GM23338 (cell line): Measurements from ENCODE around the gene BARX2. TPM values are rescaled to one million over a fixed set of nuclear protein-coding genes. Genes with fewer than 3 reads are reported as not detected.

Source experiments
- ATAC-seq: fragments of 200-7000 bp; cut with Tn5 transposase; 3 replicates; pipeline ENCODE4 v1.9.1; 2020
- DNase-seq: peaks from one replicate; pipeline ENCODE4 v3.0.0-alpha.2; 2015; ENCODE audit warnings: low spot score
- H2AFZ ChIP-seq: fragments of 200-600 bp; sonication (generic); 2 replicates; pipeline ENCODE4 v1.8.0; 2016; ENCODE audit warnings: antibody characterized with exemption, mild to moderate bottlenecking, moderate library complexity
- H3F3A ChIP-seq: fragments of 200-600 bp; sonication (generic); replicated peaks from 2 replicates; pipeline ENCODE4 v1.8.0; 2017; ENCODE audit warnings: antibody characterized with exemption, mixed run types, low read depth
- H3K27ac ChIP-seq: fragments of 200-600 bp; sonication (generic); 2 replicates; pipeline ENCODE4 v1.6.1; 2016; ENCODE audit warnings: low read depth
- H3K27me3 ChIP-seq: fragments of 200-600 bp; sonication (generic); 2 replicates; pipeline ENCODE4 v1.8.0; 2016; ENCODE audit warnings: mild to moderate bottlenecking, mixed run types, moderate library complexity; ENCODE audit not compliant: insufficient read depth
- H3K36me3 ChIP-seq: fragments of 200-600 bp; sonication (generic); 2 replicates; pipeline ENCODE4 v1.8.0; 2016; ENCODE audit warnings: mild to moderate bottlenecking; ENCODE audit not compliant: insufficient read depth
- H3K4me1 ChIP-seq: fragments of 200-600 bp; sonication (generic); 2 replicates; pipeline ENCODE4 v1.8.0; 2016; ENCODE audit warnings: mild to moderate bottlenecking, moderate library complexity; ENCODE audit not compliant: insufficient read depth
- H3K4me2 ChIP-seq: fragments of 200-600 bp; sonication (generic); 2 replicates; pipeline ENCODE4 v1.7.1; 2017; ENCODE audit warnings: mixed run types
- H3K4me3 ChIP-seq: fragments of 200-600 bp; sonication (generic); 2 replicates; pipeline ENCODE4 v1.6.1; 2016; ENCODE audit warnings: mixed run types
- H3K79me2 ChIP-seq: fragments of 200-600 bp; sonication (generic); replicated peaks from 2 replicates; pipeline ENCODE4 v1.8.0; 2017; ENCODE audit warnings: mild to moderate bottlenecking; ENCODE audit not compliant: insufficient read depth
- H3K9me2 ChIP-seq: fragments of 200-600 bp; sonication (generic); 2 replicates; pipeline ENCODE4 v1.8.0; 2017; ENCODE audit not compliant: insufficient read depth
- H4K20me1 ChIP-seq: fragments of 200-600 bp; sonication (generic); replicated peaks from 2 replicates; pipeline ENCODE4 v1.8.0; 2017; ENCODE audit warnings: mild to moderate bottlenecking; ENCODE audit not compliant: insufficient read depth
- H3K27ac Mint-ChIP-seq: 2 replicates; pipeline ENCODE4 v1.8.0; 2020; ENCODE audit warnings: inconsistent platforms, mild to moderate bottlenecking, moderate library complexity, mixed read lengths
- H3K27me3 Mint-ChIP-seq: 3 replicates; pipeline ENCODE4 v1.8.0; 2022; ENCODE audit warnings: low read depth, mild to moderate bottlenecking, moderate library complexity, mixed read lengths, inconsistent platforms; ENCODE audit not compliant: insufficient read depth, poor library complexity
- H3K36me3 Mint-ChIP-seq: 3 replicates; pipeline ENCODE4 v1.8.0; 2021; ENCODE audit warnings: low read depth, mild to moderate bottlenecking, inconsistent platforms, moderate library complexity, mixed read lengths
- H3K4me1 Mint-ChIP-seq: 3 replicates; pipeline ENCODE4 v1.8.0; 2020; ENCODE audit warnings: mild to moderate bottlenecking, inconsistent platforms, mixed read lengths
- H3K4me3 Mint-ChIP-seq: 3 replicates; pipeline ENCODE4 v1.8.0; 2021; ENCODE audit warnings: moderate library complexity, mild to moderate bottlenecking, inconsistent platforms, mixed read lengths
- H3K9me3 Mint-ChIP-seq: 3 replicates; pipeline ENCODE4 v1.8.0; 2020; ENCODE audit warnings: moderate library complexity, mild to moderate bottlenecking, inconsistent platforms, mixed read lengths
- CREB1 ChIP-seq: fragments of 250-450 bp; sonication (Bioruptor Pico); IDR thresholded peaks from 2 replicates; pipeline ENCODE4 v1.5.0; 2020; ENCODE audit warnings: low read depth, mild to moderate bottlenecking, moderate library complexity
- CTCF ChIP-seq, 2 experiments: fragments of 200-600 bp in 1 of 2; sonication (generic) in 1 of 2; conservative IDR thresholded peaks; 2 replicates each; pipeline versions ENCODE4 v1.5.1 to v1.6.1; 2016 to 2017; ENCODE audit warnings: antibody characterized with exemption in 2 of 2, low read depth in 2 of 2, mild to moderate bottlenecking in 2 of 2, moderate library complexity in 1 of 2
- EZH2 ChIP-seq: fragments of 200-600 bp; sonication (generic); IDR thresholded peaks from one replicate; pipeline ENCODE4 v1.8.0; 2017; ENCODE audit warnings: antibody characterized with exemption, mild to moderate bottlenecking, low read depth; ENCODE audit not compliant: unreplicated experiment
- EZH2phosphoT487 ChIP-seq: fragments of 200-600 bp; sonication (generic); IDR thresholded peaks from one replicate; pipeline ENCODE4 v1.8.1; 2018; ENCODE audit warnings: antibody characterized with exemption; ENCODE audit not compliant: unreplicated experiment
- JUNB ChIP-seq: IDR thresholded peaks from one replicate; pipeline ENCODE4 v1.6.1; 2016; ENCODE audit warnings: antibody characterized with exemption; ENCODE audit not compliant: unreplicated experiment
- POLR2AphosphoS5 ChIP-seq: IDR thresholded peaks from 2 replicates; pipeline ENCODE4 v1.6.1; 2016; ENCODE audit warnings: antibody characterized with exemption, low read depth
- REST ChIP-seq: IDR thresholded peaks from one replicate; pipeline ENCODE4 v1.6.1; 2018; ENCODE audit warnings: antibody characterized with exemption; ENCODE audit not compliant: unreplicated experiment
- STAT1 ChIP-seq: IDR thresholded peaks from one replicate; pipeline ENCODE4 v1.6.1; 2016; ENCODE audit warnings: antibody characterized with exemption; ENCODE audit not compliant: unreplicated experiment
- ZNF114 ChIP-seq: fragments of 250-450 bp; sonication (Bioruptor Pico); IDR thresholded peaks from 2 replicates; pipeline ENCODE4 v1.5.0; 2020; ENCODE audit warnings: mild to moderate bottlenecking, moderate library complexity
- ZNF331 ChIP-seq: fragments of 250-450 bp; sonication (Bioruptor Pico); IDR thresholded peaks from 2 replicates; pipeline ENCODE4 v1.5.0; 2020; ENCODE audit warnings: low read depth, mild to moderate bottlenecking, moderate library complexity
- ZNF462 ChIP-seq: fragments of 250-450 bp; sonication (Bioruptor Pico); IDR thresholded peaks from 2 replicates; pipeline ENCODE4 v1.5.0; 2020; ENCODE audit warnings: mild to moderate bottlenecking, moderate library complexity
- polyA plus RNA-seq: library from polyadenylated mRNA; unstranded; fragments of >200 nt; fragmentation: Nextera tagmentation; extraction: Ambion mirVana; gene quantifications from 2 replicates; pipeline ENCODE4 v1.2.1, GENCODE V29; 2016
- total RNA-seq: library from RNA; depleted of rRNA; stranded (reverse); fragments of >200 nt; shearing (Covaris generic); gene quantifications from 2 replicates; pipeline ENCODE4 v1.2.3, GENCODE V29; 2014
- TF ChIP-seq, protein P1 (sequence below): IDR thresholded peaks from 2 replicates; pipeline ENCODE4 v1.6.1; 2016; ENCODE audit warnings: antibody characterized with exemption

The BARX2 gene
- total and polyA plus RNA-seq, 2 experiments from 2014 or later: not detected

DNA sequence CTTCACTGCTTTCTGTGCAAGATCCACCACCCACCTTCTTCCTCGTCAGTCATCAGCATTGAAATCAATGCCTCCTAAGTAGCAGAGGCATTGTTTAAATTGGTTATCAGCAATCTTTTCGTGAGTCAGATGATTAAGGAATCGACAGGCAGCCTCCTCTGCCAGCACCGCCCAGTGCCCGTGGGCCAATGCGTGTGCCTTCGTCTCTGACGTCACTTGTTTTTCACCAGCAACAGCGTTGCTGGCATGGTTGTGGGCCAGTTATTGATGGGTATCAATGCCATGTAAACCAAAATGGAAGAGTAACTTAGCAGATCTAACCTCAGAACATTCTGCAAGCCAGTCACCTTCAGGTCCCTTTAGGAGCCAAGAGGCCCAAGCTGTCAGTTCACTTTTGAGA is 69.6 kb downstream of the BARX2 start:
- DNase-seq (no peak), ATAC-seq (no peak)
- H3K4me2 ChIP-seq: no peak overlapping the region
- H3K4me1 ChIP-seq: 0 out of 2 replicates have a peak, but pooled peaks cover 6% of the 10 kb centered on the region
- H4K20me1 ChIP-seq: no peaks in the 10 kb centered on the region
- no peaks in the 10 kb centered on the region for H3K27me3 ChIP-seq
- H3K4me3 Mint-ChIP-seq: no peak overlapping the region
- no peak overlapping the region for H3K27ac Mint-ChIP-seq
- peaks cover 13% of the 10 kb centered on the region for H3K4me1 Mint-ChIP-seq
- no peaks in the 10 kb centered on the region for H3K36me3 Mint-ChIP-seq
- no peak overlapping the region for H2AFZ ChIP-seq
- H3F3A ChIP-seq: no peaks in the 10 kb centered on the region
- peaks cover 9% of the 10 kb centered on the region; the same call in 1 of the 3 replicates for H3K9me3 Mint-ChIP-seq
- TF ChIP-seq ZNF114 (CRISPR knock-in tag): no peak
- no peak for TF ChIP-seq EZH2phosphoT487
- TF ChIP-seq STAT1: no peak
- TF ChIP-seq ZNF462 (CRISPR knock-in tag): no peak
- no peak for TF ChIP-seq CREB1 (CRISPR knock-in tag)
- no peak for TF ChIP-seq EZH2
- TF ChIP-seq CTCF (conservative IDR thresholded peaks at IDR 0.05; ENCODE audit: low read depth in 2 of 2): no peak
- TF ChIP-seq, protein P1, sequence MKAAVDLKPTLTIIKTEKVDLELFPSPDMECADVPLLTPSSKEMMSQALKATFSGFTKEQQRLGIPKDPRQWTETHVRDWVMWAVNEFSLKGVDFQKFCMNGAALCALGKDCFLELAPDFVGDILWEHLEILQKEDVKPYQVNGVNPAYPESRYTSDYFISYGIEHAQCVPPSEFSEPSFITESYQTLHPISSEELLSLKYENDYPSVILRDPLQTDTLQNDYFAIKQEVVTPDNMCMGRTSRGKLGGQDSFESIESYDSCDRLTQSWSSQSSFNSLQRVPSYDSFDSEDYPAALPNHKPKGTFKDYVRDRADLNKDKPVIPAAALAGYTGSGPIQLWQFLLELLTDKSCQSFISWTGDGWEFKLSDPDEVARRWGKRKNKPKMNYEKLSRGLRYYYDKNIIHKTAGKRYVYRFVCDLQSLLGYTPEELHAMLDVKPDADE: no peak
- TF ChIP-seq ZNF331 (CRISPR knock-in tag): no peak
- no peak for TF ChIP-seq REST
- no peak for TF ChIP-seq POLR2AphosphoS5
- no peak for TF ChIP-seq JUNB
- no peak overlapping the region for H3K27ac ChIP-seq
- H3K4me3 ChIP-seq: no peak overlapping the region
- H3K27me3 Mint-ChIP-seq: peaks cover 6% of the 10 kb centered on the region
- H3K9me2 ChIP-seq: no peaks in the 10 kb centered on the region
- no peaks in the 10 kb centered on the region for H3K79me2 ChIP-seq
- no peaks in the 10 kb centered on the region for H3K36me3 ChIP-seq
